Left ventricle myocardium inferior (tissue), 1 donor: Measurements from ENCODE around the gene SH3PXD2A. TPM values are rescaled to one million over a fixed set of nuclear protein-coding genes. Genes with fewer than 3 reads are reported as not detected.

Source experiments
- DNase-seq: peaks from one replicate; pipeline ENCODE4 v3.0.0-alpha.2; 2020
- H3K27ac ChIP-seq: fragments of 200-600 bp; replicated peaks from 2 replicates; pipeline ENCODE4 v1.8.0; 2021
- H3K27me3 ChIP-seq: fragments of 200-600 bp; 2 replicates; pipeline ENCODE4 v1.8.0; 2021; ENCODE audit warnings: low read depth
- H3K36me3 ChIP-seq: fragments of 200-600 bp; 2 replicates; pipeline ENCODE4 v1.8.0; 2021
- H3K4me1 ChIP-seq: fragments of 200-600 bp; 2 replicates; pipeline ENCODE4 v1.8.0; 2021
- H3K4me3 ChIP-seq: fragments of 200-600 bp; 2 replicates; pipeline ENCODE4 v1.8.0; 2021; ENCODE audit warnings: mild to moderate bottlenecking, moderate library complexity
- H3K9me3 ChIP-seq: fragments of 200-600 bp; replicated peaks from 2 replicates; pipeline ENCODE4 v1.8.0; 2021
- intact Hi-C: fragments of 100-400 bp; cut with micrococcal nuclease; formaldehyde crosslinking; loops from one replicate; pipeline ENCODE4 v1.11.0; 2022
- total RNA-seq: library from RNA; stranded (reverse); fragmentation: NEBNext Ultra II Directional; extraction: Animal tissue kit (Norgen Biotek cat#: 25700); gene quantifications from one replicate; pipeline ENCODE4 v1.2.1, GENCODE V29; 2021
- TF ChIP-seq, protein P1 (sequence below): fragments of 200-600 bp; IDR thresholded peaks from 2 replicates; pipeline ENCODE4 v1.8.0; 2021; ENCODE audit warnings: antibody characterized with exemption, mild to moderate bottlenecking, borderline replicate concordance
- donor health status: DM: no; HTN: yes; CAD: no; lungs with severe emphysema.

Gene SH3PXD2A
- total RNA-seq, 1 donor from 2014 or later = 34.4 TPM

DNA sequence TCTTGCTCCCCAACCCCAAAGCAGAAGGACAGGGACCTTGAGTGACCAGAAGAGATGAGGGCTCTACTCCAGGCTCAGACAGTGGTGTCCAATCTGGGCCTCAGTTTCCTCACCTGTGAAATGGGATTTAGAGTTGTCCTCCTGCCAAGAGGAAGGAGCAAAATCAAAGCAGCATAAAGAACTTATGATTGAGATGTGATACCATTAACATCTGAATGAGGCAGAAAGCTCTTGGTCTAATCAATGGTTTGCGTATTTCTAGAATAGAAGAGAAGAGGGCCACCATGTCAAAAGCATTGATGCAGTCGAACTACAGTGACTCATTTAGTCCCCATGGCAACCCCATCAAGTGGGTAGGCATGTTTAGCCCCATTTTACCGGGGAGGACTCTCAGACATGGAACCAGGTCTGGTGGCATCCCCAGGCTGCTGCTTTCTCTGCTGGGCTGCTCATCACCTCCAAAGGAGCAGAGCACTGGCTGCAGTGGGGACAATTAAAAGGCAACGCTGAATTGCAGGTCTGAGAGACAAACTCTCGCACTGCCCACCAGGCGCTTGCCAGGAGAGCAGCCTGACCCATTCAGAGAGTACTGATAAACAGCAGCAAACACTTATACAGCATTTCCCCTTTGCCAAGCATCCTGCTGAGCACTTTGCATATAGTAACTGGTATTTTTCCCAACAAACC lies 186.0 kb downstream of the SH3PXD2A start:
- Histone ChIP-seq H3K27me3 (no peaks in the 10 kb centered on the region), H3K4me3 (peak overlapping the region; percentile 46), H3K4me1 (peaks cover 80% of the 10 kb centered on the region), H3K36me3 (no peaks in the 10 kb centered on the region), H3K9me3 (no peaks in the 10 kb centered on the region), H3K27ac (peak overlapping the region; percentile 80)
- no peak for DNase-seq
- TF ChIP-seq, protein P1, sequence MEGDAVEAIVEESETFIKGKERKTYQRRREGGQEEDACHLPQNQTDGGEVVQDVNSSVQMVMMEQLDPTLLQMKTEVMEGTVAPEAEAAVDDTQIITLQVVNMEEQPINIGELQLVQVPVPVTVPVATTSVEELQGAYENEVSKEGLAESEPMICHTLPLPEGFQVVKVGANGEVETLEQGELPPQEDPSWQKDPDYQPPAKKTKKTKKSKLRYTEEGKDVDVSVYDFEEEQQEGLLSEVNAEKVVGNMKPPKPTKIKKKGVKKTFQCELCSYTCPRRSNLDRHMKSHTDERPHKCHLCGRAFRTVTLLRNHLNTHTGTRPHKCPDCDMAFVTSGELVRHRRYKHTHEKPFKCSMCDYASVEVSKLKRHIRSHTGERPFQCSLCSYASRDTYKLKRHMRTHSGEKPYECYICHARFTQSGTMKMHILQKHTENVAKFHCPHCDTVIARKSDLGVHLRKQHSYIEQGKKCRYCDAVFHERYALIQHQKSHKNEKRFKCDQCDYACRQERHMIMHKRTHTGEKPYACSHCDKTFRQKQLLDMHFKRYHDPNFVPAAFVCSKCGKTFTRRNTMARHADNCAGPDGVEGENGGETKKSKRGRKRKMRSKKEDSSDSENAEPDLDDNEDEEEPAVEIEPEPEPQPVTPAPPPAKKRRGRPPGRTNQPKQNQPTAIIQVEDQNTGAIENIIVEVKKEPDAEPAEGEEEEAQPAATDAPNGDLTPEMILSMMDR = no peak
- intact Hi-C loops = no loop called here

DNA sequence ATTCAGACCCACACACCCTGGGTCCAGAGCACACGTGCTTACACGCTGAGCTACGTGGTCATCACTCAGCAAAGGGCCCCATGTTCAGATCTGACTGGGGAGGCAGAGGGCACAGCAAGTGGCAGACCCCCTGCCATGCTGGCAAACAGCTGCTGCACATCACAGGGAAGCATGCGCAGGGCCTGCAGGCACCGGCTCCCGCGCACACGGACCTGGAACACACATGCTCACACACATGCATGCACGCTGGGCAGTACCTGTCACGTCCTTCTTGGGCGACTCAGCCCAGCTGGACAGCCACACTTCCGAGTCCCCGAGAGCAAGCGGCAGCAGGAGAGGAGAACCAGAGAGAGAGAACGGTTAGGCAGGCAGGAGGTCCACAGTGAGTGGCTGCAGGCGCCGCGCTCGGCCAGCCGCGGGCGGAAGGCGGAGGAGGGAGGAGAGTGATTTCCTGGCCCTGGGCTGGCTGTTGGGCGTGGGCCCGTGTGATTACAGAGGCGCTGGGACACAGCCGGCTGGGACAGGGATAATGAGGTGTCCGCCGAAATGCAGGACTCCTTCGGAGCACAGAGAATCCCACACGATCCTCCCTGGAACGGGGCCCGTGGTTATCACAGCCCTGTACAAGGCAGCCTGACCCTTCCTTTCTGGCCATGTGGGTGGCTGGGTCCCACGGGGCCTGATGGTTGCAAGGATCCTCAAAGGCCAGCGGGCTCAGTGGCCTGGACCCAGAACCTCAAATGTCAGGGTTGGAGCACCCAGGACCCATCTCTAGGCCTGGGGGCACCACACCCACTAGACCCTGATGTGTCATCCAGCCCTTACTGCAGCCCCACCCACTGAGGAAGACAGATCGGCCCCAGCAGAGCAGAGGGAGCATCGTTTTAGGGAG lies 186.8 kb downstream of the SH3PXD2A start:
- H3K36me3 ChIP-seq = no peaks in the 10 kb centered on the region
- H3K9me3 ChIP-seq = no peaks in the 10 kb centered on the region
- TF ChIP-seq, protein P1 = no peak
- H3K4me1 ChIP-seq = peaks cover 86% of the 10 kb centered on the region
- peak; percentile 82 for DNase-seq
- peak overlapping the region; percentile 46 for H3K4me3 ChIP-seq
- no peaks in the 10 kb centered on the region for H3K27me3 ChIP-seq
- H3K27ac ChIP-seq = peak overlapping the region; percentile 80
- intact Hi-C loops = no loop called here

DNA sequence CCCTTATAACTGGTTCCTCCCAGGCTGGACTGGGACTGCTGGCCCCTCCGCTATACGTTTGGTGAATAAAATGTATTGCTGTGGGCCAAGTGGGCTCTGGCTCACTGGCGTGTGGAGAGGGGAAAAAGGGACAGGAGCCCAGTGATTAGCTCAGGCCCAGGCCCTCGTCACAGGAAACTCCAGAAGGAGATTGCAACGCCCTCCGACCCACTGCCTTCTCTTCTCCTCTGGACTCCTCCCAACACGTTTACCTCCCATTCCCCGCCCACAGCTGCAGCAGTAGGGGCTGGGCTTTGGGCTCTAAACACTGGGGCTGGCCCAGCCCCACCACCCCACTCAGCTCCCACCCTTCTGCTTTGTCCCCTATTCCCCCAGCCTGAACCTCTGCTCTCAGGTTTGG lies 188.0 kb downstream of the SH3PXD2A start:
- Histone ChIP-seq H3K27ac (peak overlapping the region; percentile 80), H3K4me1 (peaks cover 85% of the 10 kb centered on the region), H3K4me3 (no peak overlapping the region)

DNA sequence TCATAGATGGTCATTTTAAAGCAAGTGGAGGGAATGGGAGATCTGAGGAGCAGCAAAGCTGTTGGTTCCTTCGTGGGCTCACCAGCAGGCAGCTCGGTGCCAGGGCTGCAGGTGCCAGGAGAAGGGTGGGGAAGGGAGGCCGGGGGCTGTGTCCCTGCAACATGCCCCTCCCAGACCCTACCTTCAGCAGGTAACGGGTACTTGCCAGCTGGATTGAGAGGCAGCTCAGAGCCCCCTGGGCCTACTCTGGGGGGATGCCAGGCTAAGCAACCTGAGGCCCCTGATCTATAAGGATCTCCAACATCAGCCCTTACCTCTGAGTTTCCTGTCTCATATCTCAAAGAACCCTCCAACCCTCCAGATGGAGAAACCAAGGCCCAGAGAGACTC lies 188.6 kb downstream of the SH3PXD2A start:
- intact Hi-C loops = no loop called here
- H3K4me3 ChIP-seq = no peak overlapping the region
- peaks cover 83% of the 10 kb centered on the region for H3K4me1 ChIP-seq
- no peaks in the 10 kb centered on the region for H3K9me3 ChIP-seq
- TF ChIP-seq, protein P1 = no peak
- peak overlapping the region; percentile 80 for H3K27ac ChIP-seq
- no peak for DNase-seq
- H3K27me3 ChIP-seq = no peaks in the 10 kb centered on the region
- no peaks in the 10 kb centered on the region for H3K36me3 ChIP-seq

More for the DNA sequence above, 188.0 kb downstream of the SH3PXD2A start:
- no peaks in the 10 kb centered on the region for H3K9me3 ChIP-seq
- no peaks in the 10 kb centered on the region for H3K27me3 ChIP-seq
- TF ChIP-seq, protein P1 = no peak
- H3K36me3 ChIP-seq = no peaks in the 10 kb centered on the region
- intact Hi-C loops = no loop called here
- no peak for DNase-seq

DNA sequence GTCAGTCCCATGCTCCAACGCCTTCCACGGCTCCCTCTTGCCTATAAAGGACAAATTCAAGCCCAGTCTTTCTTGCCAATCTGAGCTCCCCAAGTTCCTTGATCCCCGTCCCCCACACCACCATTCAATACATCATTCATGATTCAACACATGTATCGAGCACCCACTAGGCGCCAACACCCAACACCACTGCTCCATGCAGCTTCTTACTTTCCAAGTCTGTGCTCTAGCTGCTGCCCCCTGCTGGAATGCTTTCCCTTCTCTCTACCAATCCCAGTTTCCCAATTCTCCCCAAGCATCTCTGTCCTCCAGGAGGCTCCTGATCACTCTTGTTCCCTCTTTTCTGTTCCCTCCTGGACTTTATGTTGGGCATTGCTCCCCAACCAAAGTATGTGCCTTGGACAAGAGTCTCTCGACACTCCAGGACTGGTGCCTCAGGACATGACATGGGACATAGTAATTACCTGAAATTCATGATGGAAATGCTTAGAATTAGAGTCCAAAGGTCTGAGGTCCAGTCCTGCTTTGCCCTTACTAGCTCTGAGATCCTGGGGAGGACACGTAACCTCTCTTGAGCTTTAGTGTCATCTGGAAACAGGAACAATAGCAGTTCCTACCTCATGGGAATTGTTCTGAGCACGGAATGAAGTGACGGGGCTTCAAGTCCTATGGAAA lies 189.2 kb downstream of the SH3PXD2A start:
- intact Hi-C loops = no loop called here
- peak overlapping the region; percentile 81 for H3K27ac ChIP-seq
- H3K4me1 ChIP-seq = peaks cover 87% of the 10 kb centered on the region
- TF ChIP-seq, protein P1 = peak; percentile 47
- no peaks in the 10 kb centered on the region for H3K36me3 ChIP-seq
- H3K4me3 ChIP-seq = no peak overlapping the region
- no peak for DNase-seq
- H3K27me3 ChIP-seq = no peaks in the 10 kb centered on the region
- H3K9me3 ChIP-seq = no peaks in the 10 kb centered on the region
